ENCODE data around the gene BIRC5. TPM values are rescaled to one million over a fixed set of nuclear protein-coding genes. Genes with fewer than 3 reads are reported as not detected.

The BIRC5 gene
- total and polyA plus RNA-seq, 8 donors: 0.12 to 1.7 (median 0.77) TPM; not detected in 1

- no peak for FAIRE-seq
- Histone ChIP-seq H3K9me3 (no peaks in the 10 kb centered on the region), H3K4me1 (peaks cover 7 to 22% (median 9%) of the 10 kb centered on the region in 3 donors), H3K27ac (peak overlapping the region in 1 of 4 donors; percentile 47), H3K36me3 (no peaks in the 10 kb centered on the region), H3K27me3 (no peaks in the 10 kb centered on the region), H3K4me3 (no peak overlapping the region)
- peak in 2 of 6 donors; percentile 38 to 56 for DNase-seq
- no peak for TF ChIP-seq CTCF (IDR thresholded peaks at IDR 0.05)
- WGBS, 2 donors: 92 to 94% methylated on average over 9 of the region's 9 CpGs
- intact Hi-C loops (cut with DNase I): no loop called here
- ATAC-seq: no peak
These were observed 49.8 kb downstream of the BIRC5 start for GRCh38 chr17:78263736-78264340.

- Histone ChIP-seq H3K4me1 (peaks cover 7 to 29% (median 9%) of the 10 kb centered on the region in 3 donors), H3K27me3 (no peaks in the 10 kb centered on the region), H3K9me3 (no peaks in the 10 kb centered on the region), H3K4me3 (no peak overlapping the region), H3K36me3 (no peaks in the 10 kb centered on the region), H3K27ac (no peak overlapping the region)
- no peak for ATAC-seq
- TF ChIP-seq CTCF (IDR thresholded peaks at IDR 0.05): no peak
- WGBS, 2 donors: 83 to 85% methylated on average over 5 of the region's 5 CpGs
- no peak for DNase-seq
- intact Hi-C loops (cut with DNase I): no loop called here
- FAIRE-seq: no peak
These were observed 50.5 kb downstream of the BIRC5 start for GRCh38 chr17:78264590-78264989.

DNA sequence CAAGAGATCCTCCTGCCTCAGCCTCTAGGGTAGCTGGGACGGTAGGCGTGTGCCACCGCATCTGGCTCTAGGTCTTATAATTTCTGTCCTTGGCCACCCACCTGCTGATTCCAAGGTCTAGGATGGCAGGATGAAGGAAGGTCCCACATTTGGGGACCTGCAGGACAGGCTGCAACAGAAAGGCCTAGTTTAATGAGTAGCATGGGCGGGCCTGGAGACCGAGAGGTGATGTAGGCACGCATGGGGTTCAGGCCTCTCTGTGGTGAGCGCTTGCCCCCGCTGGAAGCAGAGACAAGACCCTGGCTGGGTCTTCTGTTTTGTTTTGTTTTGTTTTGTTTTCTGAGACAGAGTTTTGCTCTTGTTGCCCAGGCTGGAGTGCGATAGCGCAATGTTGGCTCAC lies 51.1 kb downstream of the BIRC5 start:
- DNase-seq (peak in 2 of 6 donors; percentile 30 to 47), FAIRE-seq (no peak), ATAC-seq (no peak)
- Histone ChIP-seq H3K4me1 (peaks cover 7 to 33% (median 9%) of the 10 kb centered on the region in 3 donors), H3K4me3 (no peak overlapping the region), H3K27me3 (no peaks in the 10 kb centered on the region), H3K36me3 (no peaks in the 10 kb centered on the region), H3K27ac (peak overlapping the region; percentile 53 to 79 (median 68)), H3K9me3 (no peaks in the 10 kb centered on the region)
- TF ChIP-seq CTCF (IDR thresholded peaks at IDR 0.05): no peak
- intact Hi-C loops (cut with DNase I): no loop called here
- WGBS, 2 donors: 97% methylated on average over 10 of the region's 10 CpGs

DNA sequence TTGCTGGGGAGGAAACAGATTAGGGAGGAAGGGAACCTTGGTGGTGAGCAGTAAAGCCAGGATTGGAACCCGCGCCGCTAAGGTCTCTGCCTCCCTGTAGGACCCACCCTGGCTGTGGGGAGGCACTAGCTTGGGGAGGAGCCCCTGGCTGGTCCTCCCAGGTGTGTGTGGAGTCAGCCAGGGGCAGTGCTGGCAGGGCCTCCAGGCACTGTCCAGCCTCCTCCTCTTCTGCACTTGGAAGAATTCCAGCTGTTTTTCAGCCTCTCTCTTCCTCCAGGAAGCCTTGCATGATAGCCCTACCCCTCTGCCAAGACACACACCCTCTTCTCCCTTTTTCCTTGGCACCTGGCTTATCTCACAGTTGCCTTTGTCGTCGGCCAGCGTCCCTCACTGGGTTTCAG lies 52.2 kb downstream of the BIRC5 start:
- peaks cover 7 to 33% (median 9%) of the 10 kb centered on the region in 3 donors for H3K4me1 ChIP-seq
- TF ChIP-seq CTCF (IDR thresholded peaks at IDR 0.05): no peak

GRCh38 chr17:78266771-78267170 lies 52.7 kb downstream of the BIRC5 start:
- Histone ChIP-seq H3K4me1 (peaks cover 7 to 33% (median 9%) of the 10 kb centered on the region in 3 donors), H3K27ac (peak overlapping the region in 1 of 4 donors; percentile 71), H3K27me3 (no peaks in the 10 kb centered on the region), H3K9me3 (no peaks in the 10 kb centered on the region), H3K36me3 (no peaks in the 10 kb centered on the region), H3K4me3 (no peak overlapping the region)
- FAIRE-seq (no peak), DNase-seq (peak in 3 of 6 donors; percentile 36 to 55 (median 55)), ATAC-seq (peak in 1 of 4 donors; percentile 1)
- WGBS, 2 donors: 75 to 80% methylated on average over 9 of the region's 9 CpGs
- intact Hi-C loops (cut with DNase I): no loop called here
- TF ChIP-seq CTCF (IDR thresholded peaks at IDR 0.05): no peak

More for the DNA sequence above, 52.2 kb downstream of the BIRC5 start:
- ATAC-seq (peak; percentile 45 to 63 (median 54)), FAIRE-seq (no peak), DNase-seq (peak in 5 of 6 donors; percentile 50 to 74 (median 59))
- WGBS, 2 donors: 36 to 51% methylated on average over 6 of the region's 6 CpGs
- no peaks in the 10 kb centered on the region for H3K36me3 ChIP-seq
- no peaks in the 10 kb centered on the region for H3K27me3 ChIP-seq
- peak overlapping the region; percentile 53 to 79 (median 68) for H3K27ac ChIP-seq
- intact Hi-C loops (cut with DNase I): no loop called here
- H3K9me3 ChIP-seq: no peaks in the 10 kb centered on the region
- H3K4me3 ChIP-seq: no peak overlapping the region
